Left lobe of liver (tissue), 2 donors: ENCODE data around the gene CROCC2. TPM values are rescaled to one million over a fixed set of nuclear protein-coding genes. Genes with fewer than 3 reads are reported as not detected.

ENCODE experiments used
- ATAC-seq: fragments of 200-7000 bp; cut with Tn5 transposase; one replicate; pipeline ENCODE4 v1.9.1; 2020; ENCODE audit warnings: mild to moderate bottlenecking, moderate library complexity
- DNase-seq: peaks from one replicate; pipeline ENCODE4 v3.0.0-alpha.2; 2020; ENCODE audit warnings: low spot score
- total RNA-seq: library from RNA; stranded (reverse); gene quantifications from one replicate; pipeline ENCODE4 v1.2.1, GENCODE V29; 2021
- donor health status: DM: no; HTN: no; CAD: no; lungs with moderate emphysema.
- donor health status: DM: no; HTN: yes; CAD: no.

The CROCC2 gene
- total RNA-seq, 1 donor from 2014 or later = 0.05 TPM

DNA sequence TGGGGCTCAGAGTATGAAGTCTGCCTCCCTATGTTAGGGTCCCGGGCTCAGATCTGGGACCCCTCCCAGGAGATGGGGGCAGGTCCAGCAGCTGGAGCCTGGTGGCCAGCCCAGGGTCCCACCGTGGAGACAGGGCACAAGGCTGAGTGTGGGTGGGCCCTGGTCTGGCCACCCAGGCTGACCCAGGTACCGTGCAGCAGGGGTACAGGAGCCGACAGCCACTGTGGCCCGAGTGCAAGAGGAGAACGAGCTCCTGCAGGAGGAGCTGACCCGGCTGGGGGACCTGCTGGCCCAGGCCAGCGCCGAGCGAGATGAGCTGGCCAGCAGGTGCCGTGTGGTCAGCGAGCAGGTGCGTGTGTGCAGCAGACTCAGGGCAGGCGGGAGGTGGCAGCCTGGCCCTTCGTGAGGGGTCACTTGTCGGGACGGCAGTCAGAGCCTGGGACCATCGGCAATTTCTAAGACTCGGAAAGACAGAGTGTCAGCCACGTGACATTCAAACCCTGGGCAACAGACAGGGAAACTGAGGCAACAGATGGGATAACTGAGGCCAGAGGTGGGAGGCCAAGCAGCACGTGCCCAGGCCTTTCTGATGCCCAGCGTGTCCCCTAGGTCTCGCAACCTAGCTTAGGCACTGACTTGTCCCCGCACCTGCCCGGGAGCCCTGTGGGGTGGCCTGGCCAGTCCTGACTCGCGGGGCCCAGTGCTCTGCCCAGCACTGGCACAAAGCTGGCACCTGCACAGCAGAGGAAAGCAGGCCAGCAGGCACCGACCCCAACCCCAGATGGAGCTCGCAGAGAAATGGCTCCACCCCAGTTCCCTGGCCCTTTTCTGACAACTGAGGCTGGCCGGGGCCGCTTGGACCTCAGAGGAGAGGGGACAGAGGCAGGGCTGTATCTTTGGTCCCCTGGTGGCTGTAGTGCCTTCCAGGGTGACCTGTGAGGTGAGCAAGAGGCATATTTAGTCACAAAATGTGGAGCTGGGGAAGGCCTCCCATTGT lies 13.9 kb downstream of the CROCC2 start:
- ATAC-seq = no peak
- peak; percentile 41 for DNase-seq

DNA sequence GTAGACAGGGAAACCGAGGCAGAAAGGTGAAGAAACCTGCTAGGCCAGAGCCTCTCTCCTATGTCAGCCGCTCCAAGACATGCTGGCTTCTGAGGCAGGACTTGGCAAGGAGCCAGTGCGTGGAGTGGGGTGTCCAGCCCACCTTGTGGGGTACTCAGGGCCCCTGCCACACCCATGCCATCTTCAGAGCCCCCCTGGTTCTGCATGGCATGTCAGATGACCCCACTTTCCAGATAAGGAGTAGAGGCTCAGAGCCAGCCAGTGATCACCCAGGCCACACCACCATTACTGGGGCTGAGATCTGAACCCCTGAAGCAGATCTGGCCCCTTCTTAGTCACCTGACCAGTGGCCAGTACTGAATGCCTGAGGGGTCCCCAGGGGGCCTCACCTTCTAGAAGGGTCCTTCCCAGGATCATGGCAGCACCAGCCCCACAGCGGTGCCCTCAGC lies 14.7 kb downstream of the CROCC2 start:
- DNase-seq (peak; percentile 44), ATAC-seq (no peak)

DNA sequence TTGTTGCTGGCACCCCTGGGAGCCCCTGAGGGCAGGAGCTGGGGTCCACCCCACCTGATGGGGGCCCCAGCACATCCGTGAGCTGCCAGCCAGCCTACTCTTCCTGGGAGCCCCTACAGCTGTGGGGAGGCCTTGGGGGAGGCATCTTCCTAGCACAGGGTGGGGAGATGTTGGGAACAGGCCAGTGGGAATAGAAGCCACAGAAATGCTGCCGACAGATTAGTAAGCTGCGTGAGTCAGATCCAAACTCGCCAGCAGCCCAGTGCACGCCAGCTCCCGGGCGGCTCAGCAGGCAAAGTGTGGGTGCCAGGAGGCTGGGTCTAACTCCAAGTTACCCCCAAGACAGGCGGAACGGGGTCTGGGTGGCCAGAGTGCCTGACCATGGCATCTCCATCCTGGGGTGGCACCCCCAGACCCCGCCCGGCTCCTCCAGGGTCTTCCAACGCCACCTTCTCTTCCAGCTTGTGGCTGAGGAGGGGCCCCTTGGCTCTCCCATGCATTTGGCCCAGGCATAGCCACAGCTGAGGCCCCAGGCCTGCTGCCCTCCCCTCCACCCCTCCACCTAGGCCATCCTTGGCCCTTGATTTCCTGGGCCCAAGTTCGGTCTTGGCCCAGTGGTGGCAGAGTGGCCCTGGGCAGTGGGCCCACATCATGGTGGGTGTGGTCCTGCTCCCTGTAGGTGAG lies 15.3 kb downstream of the CROCC2 start:
- DNase-seq = peak; percentile 45

DNA sequence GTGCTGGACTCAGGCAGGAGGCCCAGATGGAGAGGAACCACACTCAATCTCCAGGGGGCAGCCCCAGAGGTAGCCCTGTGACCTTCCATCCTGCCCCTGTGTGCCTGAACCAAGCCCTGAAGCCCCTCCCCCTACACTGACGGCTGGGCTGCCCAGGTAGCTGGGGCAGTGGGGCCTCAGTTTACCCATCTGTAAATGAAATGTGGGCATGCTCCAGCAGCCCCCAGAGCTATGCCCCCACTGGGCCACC lies 15.8 kb downstream of the CROCC2 start:
- DNase-seq (peak; percentile 37), ATAC-seq (no peak)

More for the DNA sequence above, 15.3 kb downstream of the CROCC2 start:
- no peak for ATAC-seq

DNA sequence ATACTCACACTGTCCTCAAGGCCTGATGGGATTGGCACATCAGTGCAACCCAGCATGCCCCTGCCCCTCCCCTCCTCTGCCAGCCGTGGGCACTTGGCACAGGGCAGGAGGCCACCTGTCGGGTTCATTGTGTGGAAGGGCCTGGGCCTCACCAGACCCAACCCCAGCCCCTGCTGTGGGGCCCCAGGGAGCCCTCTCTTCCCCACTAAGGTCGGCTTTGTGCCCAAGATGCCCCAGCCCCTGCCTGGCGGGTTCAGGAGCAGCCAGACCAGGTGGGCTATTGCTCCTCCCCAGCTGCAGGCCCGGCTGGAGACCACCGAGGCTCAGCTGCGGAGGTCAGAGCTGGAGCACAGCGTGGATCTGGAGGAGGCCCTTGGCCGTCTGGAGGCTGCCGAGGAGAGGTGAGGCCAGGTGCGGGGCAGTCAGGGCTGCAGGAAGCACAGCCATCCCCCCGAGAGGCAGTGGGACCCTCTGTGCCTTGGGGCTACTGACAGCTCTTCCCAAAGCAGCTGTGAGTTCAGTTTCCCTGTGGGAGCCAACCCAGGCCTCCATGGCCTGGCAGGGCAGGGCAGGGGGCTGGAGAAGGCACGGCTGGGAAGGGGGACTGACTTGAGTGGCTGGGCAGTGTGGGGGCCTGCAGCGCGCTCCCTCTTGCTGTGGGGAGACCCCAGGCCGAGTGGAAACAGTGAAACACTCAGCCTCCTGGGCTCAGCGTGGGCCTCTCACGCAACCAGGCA lies 16.3 kb downstream of the CROCC2 start:
- DNase-seq (peak; percentile 27), ATAC-seq (no peak)

DNA sequence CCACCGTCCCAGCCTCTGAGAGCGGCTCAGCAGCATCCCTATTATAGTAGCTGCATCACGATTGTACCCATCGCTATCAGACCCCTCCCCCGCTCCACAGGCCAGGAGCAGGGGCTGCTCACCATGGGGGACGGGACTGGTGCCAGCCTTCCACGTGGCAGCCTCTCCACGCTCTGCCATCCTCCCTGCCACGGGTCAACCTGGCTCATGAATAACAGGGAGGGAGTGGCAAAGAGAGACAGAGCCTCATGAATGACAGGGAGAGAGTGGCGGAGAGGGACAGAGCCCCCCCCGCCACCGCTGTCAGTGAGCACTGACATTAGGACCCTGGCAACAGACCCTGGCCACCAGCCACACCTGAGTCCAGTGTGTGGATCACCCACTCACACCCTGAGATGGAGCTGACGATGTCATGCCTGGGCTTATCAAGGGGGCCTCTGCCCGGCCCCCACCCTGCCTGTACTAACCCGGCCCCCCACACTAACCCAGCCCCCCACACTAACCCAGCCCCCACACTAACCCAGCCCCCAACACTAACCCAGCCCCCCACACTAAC lies 16.9 kb downstream of the CROCC2 start:
- no peak for ATAC-seq

DNA sequence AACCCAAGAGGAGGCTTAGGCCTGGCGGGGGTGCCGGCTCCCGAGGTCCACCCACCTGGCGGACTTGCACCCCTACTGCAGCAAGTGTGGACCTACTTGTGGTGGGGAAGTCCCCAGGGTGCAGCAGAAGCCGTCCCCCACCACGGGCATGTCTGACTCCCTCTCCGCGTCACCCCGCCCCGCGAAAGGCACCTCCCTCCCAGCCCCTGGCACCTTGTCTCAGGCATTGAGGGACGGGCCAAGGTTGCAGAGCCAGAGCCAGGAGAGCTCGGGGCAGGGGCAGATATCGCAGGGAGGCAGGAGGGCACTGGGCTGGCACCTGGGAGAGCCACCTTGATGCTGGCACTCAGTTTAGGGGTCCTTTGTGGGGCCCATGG lies 19.0 kb downstream of the CROCC2 start:
- DNase-seq (peak; percentile 41), ATAC-seq (no peak)

More for the DNA sequence above, 16.9 kb downstream of the CROCC2 start:
- DNase-seq = peak; percentile 39

- ATAC-seq (peak; percentile 41), DNase-seq (no peak)
These were observed 19.7 kb downstream of the CROCC2 start for GRCh38 chr2:240925568-240926515.

GRCh38 chr2:240926516-240927389 lies 20.6 kb downstream of the CROCC2 start:
- DNase-seq (peak; percentile 43), ATAC-seq (no peak)

DNA sequence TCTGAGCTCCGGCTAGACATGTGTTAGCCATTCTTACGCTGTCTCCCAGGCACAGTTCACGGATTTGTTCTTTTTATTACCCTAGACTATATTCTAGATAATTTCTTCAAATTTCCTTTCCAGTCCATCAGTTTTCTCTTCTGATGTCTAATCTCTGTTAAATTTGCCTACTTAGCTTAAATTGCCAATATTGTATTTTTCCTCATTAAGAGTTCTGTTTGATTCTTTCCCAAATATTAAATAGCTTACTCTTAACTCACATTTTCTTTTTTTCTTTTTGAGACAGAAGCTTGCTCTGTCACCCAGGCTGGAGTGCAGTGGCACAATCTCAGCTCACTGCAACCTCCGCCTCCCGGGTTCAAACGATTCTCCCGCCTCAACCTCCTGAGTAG lies 21.2 kb downstream of the CROCC2 start:
- no peak for DNase-seq

DNA sequence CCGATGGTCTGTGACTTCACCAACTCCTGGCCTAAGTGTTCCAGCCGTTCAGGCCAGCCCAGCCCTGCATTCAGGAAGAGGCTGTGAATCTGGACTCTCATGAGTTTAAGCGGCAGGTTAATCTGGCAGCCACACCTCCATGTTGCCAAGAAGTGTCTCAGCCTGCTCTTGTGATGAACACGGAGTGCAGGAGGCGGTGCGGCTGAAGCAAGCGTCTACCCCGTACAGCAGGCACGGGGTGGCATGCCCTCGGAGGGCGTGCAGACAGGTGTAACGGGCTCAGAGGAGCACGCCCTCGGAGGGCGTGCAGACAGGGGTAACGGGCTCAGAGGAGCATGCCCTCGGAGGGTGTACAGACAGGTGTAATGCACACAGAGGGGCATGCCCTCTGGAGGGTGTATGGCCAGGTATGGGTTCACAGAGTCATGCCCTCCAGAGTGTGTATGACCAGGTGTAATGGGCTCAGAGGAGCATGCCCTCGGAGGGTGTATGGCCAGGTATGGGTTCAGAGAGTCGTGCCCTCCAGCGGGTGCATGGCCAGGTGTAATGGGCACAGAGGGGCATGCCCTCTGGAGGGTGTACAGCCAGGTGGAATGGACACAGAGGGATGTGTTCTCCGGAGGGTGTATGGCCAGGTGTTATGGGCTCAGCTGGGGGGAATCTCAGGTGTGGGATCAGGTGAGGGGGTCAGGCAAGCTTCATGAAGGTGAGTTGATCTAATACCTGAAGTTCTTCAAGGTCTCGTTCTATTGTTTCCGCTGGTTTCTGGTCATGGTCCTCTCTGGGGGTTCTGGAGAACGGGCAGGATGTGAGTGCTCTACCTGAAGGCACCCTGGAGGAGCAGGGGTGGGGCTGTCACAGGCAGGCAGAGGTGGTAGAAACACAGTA lies 22.6 kb downstream of the CROCC2 start:
- DNase-seq (no peak), ATAC-seq (no peak)

More for the DNA sequence above, 21.2 kb downstream of the CROCC2 start:
- no peak for ATAC-seq

DNA sequence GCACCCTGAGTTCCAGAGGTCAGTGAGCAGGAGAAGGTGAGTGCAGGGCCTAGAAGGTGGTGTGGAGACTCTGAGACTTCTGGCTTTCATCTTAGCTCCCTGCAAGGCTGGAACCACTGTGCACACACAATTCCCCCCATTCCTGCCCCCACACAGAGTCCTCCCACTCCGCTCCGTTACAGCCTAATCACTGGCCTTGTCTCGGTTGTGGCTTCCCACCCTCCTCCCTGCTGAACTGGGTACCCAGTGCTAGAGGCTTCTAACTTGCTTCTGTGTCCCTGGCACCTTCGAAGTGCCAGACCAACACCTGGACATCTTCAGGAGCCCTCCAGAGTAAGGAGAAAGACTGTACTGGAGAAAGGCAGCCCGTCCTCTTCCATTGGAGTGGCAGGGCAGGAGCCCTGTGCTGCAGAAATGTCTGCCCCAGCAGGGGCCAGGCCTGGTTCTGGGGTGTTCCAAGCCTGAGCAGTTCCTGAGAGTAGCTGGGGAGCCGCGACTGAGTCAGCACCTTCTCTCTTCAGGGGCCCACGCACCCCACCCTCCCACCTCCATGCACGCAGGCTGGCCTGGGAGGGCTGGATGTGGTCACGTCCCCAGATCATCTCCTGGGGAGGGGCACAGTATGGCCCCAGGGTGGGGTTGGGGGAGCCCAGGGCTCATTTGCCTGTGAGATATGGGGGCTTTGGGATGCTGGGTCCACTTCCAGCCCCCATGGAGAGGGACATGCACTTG lies 23.4 kb downstream of the CROCC2 start:
- DNase-seq = no peak
- ATAC-seq = no peak

DNA sequence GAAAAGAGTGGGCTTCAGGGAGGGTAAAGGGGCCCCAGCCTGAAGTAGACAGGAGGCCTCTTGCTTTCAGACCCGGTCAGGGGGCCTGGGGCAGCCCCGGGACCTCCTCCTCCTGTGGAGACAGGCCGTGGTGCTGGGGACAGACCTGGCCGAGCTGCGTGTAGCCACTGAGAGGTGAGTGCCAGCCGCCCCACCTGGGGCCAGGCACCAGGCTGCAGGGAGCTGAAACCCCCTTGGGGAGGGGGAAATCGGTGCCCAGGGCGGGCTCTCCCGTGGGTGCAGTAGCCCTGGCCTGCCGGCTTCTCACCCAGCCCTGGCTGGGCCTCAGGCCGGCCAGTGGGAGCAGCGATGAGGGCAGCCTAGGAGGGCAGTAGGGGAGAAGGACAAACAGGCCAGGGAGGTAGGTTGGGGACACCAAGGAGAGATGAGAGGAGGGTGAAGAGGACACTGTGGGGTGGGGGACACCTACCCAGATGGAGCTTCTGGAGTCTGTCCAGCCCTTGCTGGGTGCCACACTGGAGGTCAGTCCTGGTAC lies 24.0 kb downstream of the CROCC2 start:
- DNase-seq = peak; percentile 37
- no peak for ATAC-seq

DNA sequence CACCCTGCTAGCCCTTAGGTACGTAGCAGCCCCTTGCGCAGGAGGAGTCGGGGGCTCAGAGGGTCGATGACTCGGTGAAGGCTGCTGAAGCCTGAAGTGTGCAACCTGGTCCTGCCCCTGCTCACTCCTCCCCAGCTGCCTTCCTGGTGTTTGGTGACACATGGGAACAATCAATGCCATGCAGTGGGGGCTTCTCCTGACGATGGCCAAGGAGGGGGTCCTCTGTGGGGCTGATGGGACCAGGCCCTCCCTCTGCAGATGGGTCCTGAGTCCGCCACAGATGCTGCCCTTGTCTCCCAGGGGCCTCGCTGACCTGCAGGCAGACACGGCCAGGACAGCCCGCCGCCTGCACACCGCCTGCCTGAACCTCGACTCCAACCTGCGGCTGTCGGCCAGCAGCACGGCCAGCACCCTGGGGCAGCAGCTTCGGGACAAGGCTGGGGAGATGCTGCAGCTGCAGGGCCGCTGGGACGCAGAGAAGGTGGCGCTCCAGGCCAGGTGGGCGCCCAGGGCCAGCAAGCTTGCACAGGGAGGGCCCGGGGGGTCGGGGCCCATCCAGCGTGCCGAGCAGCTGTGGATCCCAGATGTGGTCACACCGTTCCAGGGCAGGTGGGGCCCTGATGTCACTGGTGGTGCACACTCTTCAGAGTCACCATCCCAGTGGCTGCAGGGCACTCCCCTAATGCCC lies 24.6 kb downstream of the CROCC2 start:
- ATAC-seq = no peak
- DNase-seq = peak; percentile 37

GRCh38 chr2:240931319-240931949 lies 25.3 kb downstream of the CROCC2 start:
- DNase-seq (no peak), ATAC-seq (no peak)
